MM.1S (cell line): Measurements from ENCODE around the gene CHSY3.

ENCODE experiments used
- DNase-seq: peaks from one replicate; pipeline ENCODE4 v3.0.0-alpha.2; 2015
- H2AFZ ChIP-seq: fragments of 300-600 bp; sonication (generic); 2 replicates; pipeline ENCODE4 v1.6.0; 2016; ENCODE audit warnings: antibody characterized with exemption, low read length
- H3F3A ChIP-seq: fragments of 300-600 bp; sonication (generic); 2 replicates; pipeline ENCODE4 v1.6.1; 2016; ENCODE audit warnings: mild to moderate bottlenecking, antibody characterized with exemption, low read length, moderate library complexity, mixed read lengths; ENCODE audit not compliant: insufficient read depth
- H3K27ac ChIP-seq: fragments of 300-600 bp; sonication (generic); 2 replicates; pipeline ENCODE4 v1.5.1; 2016; ENCODE audit warnings: mild to moderate bottlenecking, low read length
- H3K27me3 ChIP-seq: fragments of 300-600 bp; sonication (generic); replicated peaks from 2 replicates; pipeline ENCODE4 v1.6.0; 2016; ENCODE audit warnings: low read length; ENCODE audit not compliant: insufficient read depth
- H3K36me3 ChIP-seq: fragments of 300-600 bp; sonication (generic); replicated peaks from 2 replicates; pipeline ENCODE4 v1.6.1; 2016; ENCODE audit warnings: mild to moderate bottlenecking, low read length, mixed read lengths; ENCODE audit not compliant: insufficient read depth
- H3K4me1 ChIP-seq: fragments of 300-600 bp; sonication (generic); 2 replicates; pipeline ENCODE4 v1.6.1; 2016; ENCODE audit warnings: low read length, mixed read lengths
- H3K4me2 ChIP-seq: fragments of 300-600 bp; sonication (generic); 2 replicates; pipeline ENCODE4 v1.6.0; 2016; ENCODE audit warnings: low read depth, low read length
- H3K4me3 ChIP-seq: fragments of 300-600 bp; sonication (generic); 2 replicates; pipeline ENCODE4 v1.5.1; 2016; ENCODE audit warnings: low read length, mixed read lengths
- H3K79me2 ChIP-seq: fragments of 300-600 bp; sonication (generic); 2 replicates; pipeline ENCODE4 v1.6.1; 2016; ENCODE audit warnings: mixed run types, low read length, mixed read lengths
- H3K9ac ChIP-seq: fragments of 300-600 bp; sonication (generic); 2 replicates; pipeline ENCODE4 v1.6.1; 2016; ENCODE audit warnings: low read length, mixed read lengths
- H3K9me2 ChIP-seq: fragments of 300-600 bp; sonication (generic); replicated peaks from 2 replicates; pipeline ENCODE4 v1.6.1; 2016; ENCODE audit warnings: mild to moderate bottlenecking, low read length, mixed read lengths; ENCODE audit not compliant: insufficient read depth
- H3K9me3 ChIP-seq: fragments of 300-600 bp; sonication (generic); replicated peaks from 2 replicates; pipeline ENCODE4 v1.6.1; 2016; ENCODE audit warnings: mild to moderate bottlenecking, low read length, mixed read lengths; ENCODE audit not compliant: insufficient read depth
- H4K20me1 ChIP-seq: fragments of 300-600 bp; sonication (generic); 2 replicates; pipeline ENCODE4 v1.6.1; 2016; ENCODE audit warnings: mild to moderate bottlenecking, low read length, moderate library complexity, mixed read lengths; ENCODE audit not compliant: insufficient read depth
- CTCF ChIP-seq: fragments of 300-600 bp; sonication (generic); IDR thresholded peaks from 2 replicates; pipeline ENCODE4 v1.5.1; 2016; ENCODE audit warnings: antibody characterized with exemption, low read length, mixed read lengths
- EZH2 ChIP-seq: fragments of 300-600 bp; sonication (generic); optimal IDR thresholded peaks from 2 replicates; pipeline ENCODE3; 2017; ENCODE audit warnings: low read depth, mild to moderate bottlenecking, antibody characterized with exemption, low read length, mixed read lengths
- EZH2phosphoT487 ChIP-seq: fragments of 300-600 bp; sonication (generic); IDR thresholded peaks from 2 replicates; pipeline ENCODE4 v1.6.1; 2018; ENCODE audit warnings: antibody characterized with exemption, low read length

Gene CHSY3

GRCh38 chr5:130018641-130019040 lies 114.4 kb downstream of the CHSY3 start:
- no peaks in the 10 kb centered on the region for H3K4me1 ChIP-seq
- H3K27me3 ChIP-seq, result no peaks in the 10 kb centered on the region
- no peak overlapping the region for H3K4me3 ChIP-seq
- H3K27ac ChIP-seq, result no peak overlapping the region
- H3K9ac ChIP-seq, result no peak overlapping the region
- H3K9me2 ChIP-seq, result no peaks in the 10 kb centered on the region
- no peak for DNase-seq
- no peaks in the 10 kb centered on the region for H3K36me3 ChIP-seq
- no peaks in the 10 kb centered on the region for H3K9me3 ChIP-seq
- H3K79me2 ChIP-seq, result no peaks in the 10 kb centered on the region
- no peaks in the 10 kb centered on the region for H3F3A ChIP-seq
- H2AFZ ChIP-seq, result no peak overlapping the region
- TF ChIP-seq EZH2 (no peak), CTCF (no peak), EZH2phosphoT487 (no peak)
- H3K4me2 ChIP-seq, result no peak overlapping the region
- no peaks in the 10 kb centered on the region for H4K20me1 ChIP-seq

- no peaks in the 10 kb centered on the region for H3K36me3 ChIP-seq
- DNase-seq, result no peak
- no peaks in the 10 kb centered on the region for H3K4me1 ChIP-seq
- no peaks in the 10 kb centered on the region for H4K20me1 ChIP-seq
- H3K9ac ChIP-seq, result no peak overlapping the region
- H3K4me2 ChIP-seq, result no peak overlapping the region
- H3K9me3 ChIP-seq, result no peaks in the 10 kb centered on the region
- H2AFZ ChIP-seq, result no peak overlapping the region
- H3K27ac ChIP-seq, result no peak overlapping the region
- TF ChIP-seq EZH2phosphoT487 (no peak), CTCF (no peak), EZH2 (no peak)
- no peaks in the 10 kb centered on the region for H3F3A ChIP-seq
- no peak overlapping the region for H3K4me3 ChIP-seq
- no peaks in the 10 kb centered on the region for H3K79me2 ChIP-seq
- no peaks in the 10 kb centered on the region for H3K27me3 ChIP-seq
- no peaks in the 10 kb centered on the region for H3K9me2 ChIP-seq
Observed at GRCh38 chr5:130021000-130021399, 116.7 kb downstream of the CHSY3 start.

GRCh38 chr5:130021876-130022275 lies 117.6 kb downstream of the CHSY3 start:
- Histone ChIP-seq H3K4me3 (no peak overlapping the region), H3K9me3 (no peaks in the 10 kb centered on the region), H2AFZ (no peak overlapping the region), H3K36me3 (no peaks in the 10 kb centered on the region), H3K9me2 (no peaks in the 10 kb centered on the region), H3K27ac (no peak overlapping the region), H3K9ac (no peak overlapping the region), H3K79me2 (no peaks in the 10 kb centered on the region), H3K4me2 (no peak overlapping the region), H3K4me1 (no peaks in the 10 kb centered on the region), H4K20me1 (no peaks in the 10 kb centered on the region), H3K27me3 (no peaks in the 10 kb centered on the region), H3F3A (no peaks in the 10 kb centered on the region)
- no peak for DNase-seq
- TF ChIP-seq EZH2phosphoT487 (no peak), EZH2 (no peak), CTCF (no peak)
